ENCODE data around the gene SNX32. TPM values are rescaled to one million over a fixed set of nuclear protein-coding genes. Genes with fewer than 3 reads are reported as not detected.

Gene SNX32
- total and polyA plus RNA-seq, 9 of the 15 experiments (the other 6 are each of a cell fraction or from before 2014, with no cell fraction given): 0.03 TPM; not detected in 7

GRCh38 chr11:65856689-65857499 is 23.1 kb downstream of the SNX32 start (continued):
- TF ChIP-seq, protein P1, sequence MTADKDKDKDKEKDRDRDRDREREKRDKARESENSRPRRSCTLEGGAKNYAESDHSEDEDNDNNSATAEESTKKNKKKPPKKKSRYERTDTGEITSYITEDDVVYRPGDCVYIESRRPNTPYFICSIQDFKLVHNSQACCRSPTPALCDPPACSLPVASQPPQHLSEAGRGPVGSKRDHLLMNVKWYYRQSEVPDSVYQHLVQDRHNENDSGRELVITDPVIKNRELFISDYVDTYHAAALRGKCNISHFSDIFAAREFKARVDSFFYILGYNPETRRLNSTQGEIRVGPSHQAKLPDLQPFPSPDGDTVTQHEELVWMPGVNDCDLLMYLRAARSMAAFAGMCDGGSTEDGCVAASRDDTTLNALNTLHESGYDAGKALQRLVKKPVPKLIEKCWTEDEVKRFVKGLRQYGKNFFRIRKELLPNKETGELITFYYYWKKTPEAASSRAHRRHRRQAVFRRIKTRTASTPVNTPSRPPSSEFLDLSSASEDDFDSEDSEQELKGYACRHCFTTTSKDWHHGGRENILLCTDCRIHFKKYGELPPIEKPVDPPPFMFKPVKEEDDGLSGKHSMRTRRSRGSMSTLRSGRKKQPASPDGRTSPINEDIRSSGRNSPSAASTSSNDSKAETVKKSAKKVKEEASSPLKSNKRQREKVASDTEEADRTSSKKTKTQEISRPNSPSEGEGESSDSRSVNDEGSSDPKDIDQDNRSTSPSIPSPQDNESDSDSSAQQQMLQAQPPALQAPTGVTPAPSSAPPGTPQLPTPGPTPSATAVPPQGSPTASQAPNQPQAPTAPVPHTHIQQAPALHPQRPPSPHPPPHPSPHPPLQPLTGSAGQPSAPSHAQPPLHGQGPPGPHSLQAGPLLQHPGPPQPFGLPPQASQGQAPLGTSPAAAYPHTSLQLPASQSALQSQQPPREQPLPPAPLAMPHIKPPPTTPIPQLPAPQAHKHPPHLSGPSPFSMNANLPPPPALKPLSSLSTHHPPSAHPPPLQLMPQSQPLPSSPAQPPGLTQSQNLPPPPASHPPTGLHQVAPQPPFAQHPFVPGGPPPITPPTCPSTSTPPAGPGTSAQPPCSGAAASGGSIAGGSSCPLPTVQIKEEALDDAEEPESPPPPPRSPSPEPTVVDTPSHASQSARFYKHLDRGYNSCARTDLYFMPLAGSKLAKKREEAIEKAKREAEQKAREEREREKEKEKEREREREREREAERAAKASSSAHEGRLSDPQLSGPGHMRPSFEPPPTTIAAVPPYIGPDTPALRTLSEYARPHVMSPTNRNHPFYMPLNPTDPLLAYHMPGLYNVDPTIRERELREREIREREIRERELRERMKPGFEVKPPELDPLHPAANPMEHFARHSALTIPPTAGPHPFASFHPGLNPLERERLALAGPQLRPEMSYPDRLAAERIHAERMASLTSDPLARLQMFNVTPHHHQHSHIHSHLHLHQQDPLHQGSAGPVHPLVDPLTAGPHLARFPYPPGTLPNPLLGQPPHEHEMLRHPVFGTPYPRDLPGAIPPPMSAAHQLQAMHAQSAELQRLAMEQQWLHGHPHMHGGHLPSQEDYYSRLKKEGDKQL (CRISPR knock-in tag; IDR thresholded peaks at IDR 0.05; ENCODE audit: borderline replicate concordance): no peak
- TF ChIP-seq ZNF24 (IDR thresholded peaks at IDR 0.05) (no peak), MCM3 (IDR thresholded peaks at IDR 0.05) (no peak), HIVEP1 (CRISPR knock-in tag; IDR thresholded peaks at IDR 0.05) (no peak), ZNF695 (CRISPR knock-in tag; IDR thresholded peaks at IDR 0.05) (no peak), ZNF124 (CRISPR knock-in tag; IDR thresholded peaks at IDR 0.05) (no peak), HDAC2 (IDR thresholded peaks at IDR 0.05) (peak; percentile 75; the same call in 1 of the 2 replicates), E2F3 (CRISPR knock-in tag; IDR thresholded peaks at IDR 0.05) (no peak), ZBED1 (IDR thresholded peaks at IDR 0.05) (no peak), ZNF253 (CRISPR knock-in tag; conservative IDR thresholded peaks at IDR 0.05) (no peak), TCFL5 (CRISPR knock-in tag; conservative IDR thresholded peaks at IDR 0.05) (no peak), ZNF143 (CRISPR knock-in tag; IDR thresholded peaks at IDR 0.05) (peak; percentile 60), RBBP5 (IDR thresholded peaks at IDR 0.05; ENCODE audit: borderline replicate concordance, insufficient read depth, low read length, poor library complexity, severe bottlenecking) (no peak), ZNF589 (CRISPR knock-in tag; IDR thresholded peaks at IDR 0.05; ENCODE audit: low read depth) (no peak), ZNF780A (CRISPR knock-in tag; IDR thresholded peaks at IDR 0.05) (no peak), PHF8 (IDR thresholded peaks at IDR 0.05; ENCODE audit: borderline replicate concordance, low read length) (no peak), ZNF165 (CRISPR knock-in tag; IDR thresholded peaks at IDR 0.05; ENCODE audit: borderline replicate concordance) (0 out of 2 replicates have a peak, but pooled peaks have one; percentile 36), ESRRA (IDR thresholded peaks at IDR 0.05; ENCODE audit: borderline replicate concordance, low read depth) (no peak), BRD4 (IDR thresholded peaks at IDR 0.05) (no peak), CREM (IDR thresholded peaks at IDR 0.05; ENCODE audit: low read depth) (no peak), TEAD2 (tag; IDR thresholded peaks at IDR 0.05) (no peak)
- TF ChIP-seq, protein P2, sequence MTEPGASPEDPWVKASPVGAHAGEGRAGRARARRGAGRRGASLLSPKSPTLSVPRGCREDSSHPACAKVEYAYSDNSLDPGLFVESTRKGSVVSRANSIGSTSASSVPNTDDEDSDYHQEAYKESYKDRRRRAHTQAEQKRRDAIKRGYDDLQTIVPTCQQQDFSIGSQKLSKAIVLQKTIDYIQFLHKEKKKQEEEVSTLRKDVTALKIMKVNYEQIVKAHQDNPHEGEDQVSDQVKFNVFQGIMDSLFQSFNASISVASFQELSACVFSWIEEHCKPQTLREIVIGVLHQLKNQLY (CRISPR knock-in tag; conservative IDR thresholded peaks at IDR 0.05): no peak; a peak in 1 of 4 replicates
- TF ChIP-seq, protein P3, sequence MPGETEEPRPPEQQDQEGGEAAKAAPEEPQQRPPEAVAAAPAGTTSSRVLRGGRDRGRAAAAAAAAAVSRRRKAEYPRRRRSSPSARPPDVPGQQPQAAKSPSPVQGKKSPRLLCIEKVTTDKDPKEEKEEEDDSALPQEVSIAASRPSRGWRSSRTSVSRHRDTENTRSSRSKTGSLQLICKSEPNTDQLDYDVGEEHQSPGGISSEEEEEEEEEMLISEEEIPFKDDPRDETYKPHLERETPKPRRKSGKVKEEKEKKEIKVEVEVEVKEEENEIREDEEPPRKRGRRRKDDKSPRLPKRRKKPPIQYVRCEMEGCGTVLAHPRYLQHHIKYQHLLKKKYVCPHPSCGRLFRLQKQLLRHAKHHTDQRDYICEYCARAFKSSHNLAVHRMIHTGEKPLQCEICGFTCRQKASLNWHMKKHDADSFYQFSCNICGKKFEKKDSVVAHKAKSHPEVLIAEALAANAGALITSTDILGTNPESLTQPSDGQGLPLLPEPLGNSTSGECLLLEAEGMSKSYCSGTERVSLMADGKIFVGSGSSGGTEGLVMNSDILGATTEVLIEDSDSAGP (CRISPR knock-in tag; IDR thresholded peaks at IDR 0.05): no peak
